ENCODE results near the gene DDX39A. TPM values are rescaled to one million over a fixed set of nuclear protein-coding genes. Genes with fewer than 3 reads are reported as not detected.

DDX39A gene
- total RNA-seq, 1 experiment from 2014 or later: 117 TPM

DNA sequence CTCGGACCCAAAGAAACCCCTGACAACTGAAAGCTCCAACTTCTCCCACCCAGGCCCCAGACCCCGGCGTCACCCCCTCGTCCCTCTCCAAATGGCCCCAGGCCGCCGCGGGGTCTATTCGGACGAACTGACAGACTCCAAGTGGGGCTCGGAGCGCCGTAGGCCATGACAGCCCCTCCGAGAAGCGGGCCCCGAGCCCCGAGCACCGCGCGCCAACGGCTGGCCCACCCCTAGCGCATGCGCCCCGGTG lies 360 bp downstream of the DDX39A start:
- Histone ChIP-seq H3K36me3 (ENCODE audit: control insufficient read depth, insufficient read depth, low read length) (peaks cover 2% of the 10 kb centered on the region; the same call in 1 of the 2 replicates), H3K4me3 (ENCODE audit: low read depth in 2 of 2, low read length in 2 of 2) (peak overlapping the region; percentile 76 to 85), H3K27ac (ENCODE audit: low read length) (peak overlapping the region; percentile 86), H3K27me3 (ENCODE audit: control insufficient read depth, insufficient read depth, low read length) (no peaks in the 10 kb centered on the region), H3K4me1 (ENCODE audit: control insufficient read depth, insufficient read depth, low read length) (peaks cover 16% of the 10 kb centered on the region), H3K9me3 (ENCODE audit: control insufficient read depth, insufficient read depth, low read depth, low read length) (no peaks in the 10 kb centered on the region)
- ChIA-PET CTCF (no interaction called here), POLR2A (no interaction called here)
- ATAC-seq: peak; percentile 82
- no peak for DNase-seq (ENCODE audit: low read depth, low spot score)
- intact Hi-C loops (cut with micrococcal nuclease; ENCODE audit: unreplicated experiment): no loop called here
- TF ChIP-seq, protein P1, sequence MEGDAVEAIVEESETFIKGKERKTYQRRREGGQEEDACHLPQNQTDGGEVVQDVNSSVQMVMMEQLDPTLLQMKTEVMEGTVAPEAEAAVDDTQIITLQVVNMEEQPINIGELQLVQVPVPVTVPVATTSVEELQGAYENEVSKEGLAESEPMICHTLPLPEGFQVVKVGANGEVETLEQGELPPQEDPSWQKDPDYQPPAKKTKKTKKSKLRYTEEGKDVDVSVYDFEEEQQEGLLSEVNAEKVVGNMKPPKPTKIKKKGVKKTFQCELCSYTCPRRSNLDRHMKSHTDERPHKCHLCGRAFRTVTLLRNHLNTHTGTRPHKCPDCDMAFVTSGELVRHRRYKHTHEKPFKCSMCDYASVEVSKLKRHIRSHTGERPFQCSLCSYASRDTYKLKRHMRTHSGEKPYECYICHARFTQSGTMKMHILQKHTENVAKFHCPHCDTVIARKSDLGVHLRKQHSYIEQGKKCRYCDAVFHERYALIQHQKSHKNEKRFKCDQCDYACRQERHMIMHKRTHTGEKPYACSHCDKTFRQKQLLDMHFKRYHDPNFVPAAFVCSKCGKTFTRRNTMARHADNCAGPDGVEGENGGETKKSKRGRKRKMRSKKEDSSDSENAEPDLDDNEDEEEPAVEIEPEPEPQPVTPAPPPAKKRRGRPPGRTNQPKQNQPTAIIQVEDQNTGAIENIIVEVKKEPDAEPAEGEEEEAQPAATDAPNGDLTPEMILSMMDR (IDR thresholded peaks at IDR 0.05): no peak
- TF ChIP-seq, protein P2, sequence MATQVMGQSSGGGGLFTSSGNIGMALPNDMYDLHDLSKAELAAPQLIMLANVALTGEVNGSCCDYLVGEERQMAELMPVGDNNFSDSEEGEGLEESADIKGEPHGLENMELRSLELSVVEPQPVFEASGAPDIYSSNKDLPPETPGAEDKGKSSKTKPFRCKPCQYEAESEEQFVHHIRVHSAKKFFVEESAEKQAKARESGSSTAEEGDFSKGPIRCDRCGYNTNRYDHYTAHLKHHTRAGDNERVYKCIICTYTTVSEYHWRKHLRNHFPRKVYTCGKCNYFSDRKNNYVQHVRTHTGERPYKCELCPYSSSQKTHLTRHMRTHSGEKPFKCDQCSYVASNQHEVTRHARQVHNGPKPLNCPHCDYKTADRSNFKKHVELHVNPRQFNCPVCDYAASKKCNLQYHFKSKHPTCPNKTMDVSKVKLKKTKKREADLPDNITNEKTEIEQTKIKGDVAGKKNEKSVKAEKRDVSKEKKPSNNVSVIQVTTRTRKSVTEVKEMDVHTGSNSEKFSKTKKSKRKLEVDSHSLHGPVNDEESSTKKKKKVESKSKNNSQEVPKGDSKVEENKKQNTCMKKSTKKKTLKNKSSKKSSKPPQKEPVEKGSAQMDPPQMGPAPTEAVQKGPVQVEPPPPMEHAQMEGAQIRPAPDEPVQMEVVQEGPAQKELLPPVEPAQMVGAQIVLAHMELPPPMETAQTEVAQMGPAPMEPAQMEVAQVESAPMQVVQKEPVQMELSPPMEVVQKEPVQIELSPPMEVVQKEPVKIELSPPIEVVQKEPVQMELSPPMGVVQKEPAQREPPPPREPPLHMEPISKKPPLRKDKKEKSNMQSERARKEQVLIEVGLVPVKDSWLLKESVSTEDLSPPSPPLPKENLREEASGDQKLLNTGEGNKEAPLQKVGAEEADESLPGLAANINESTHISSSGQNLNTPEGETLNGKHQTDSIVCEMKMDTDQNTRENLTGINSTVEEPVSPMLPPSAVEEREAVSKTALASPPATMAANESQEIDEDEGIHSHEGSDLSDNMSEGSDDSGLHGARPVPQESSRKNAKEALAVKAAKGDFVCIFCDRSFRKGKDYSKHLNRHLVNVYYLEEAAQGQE (IDR thresholded peaks at IDR 0.05; ENCODE audit: insufficient read depth in 1 of 2, low read depth in 2 of 2, low read length in 1 of 2): no peak
- TF ChIP-seq POLR2AphosphoS5 (IDR thresholded peaks at IDR 0.05; ENCODE audit: low read depth, low read length) (no peak), SIN3A (IDR thresholded peaks at IDR 0.05; ENCODE audit: borderline replicate concordance, insufficient read depth, low read depth, low read length) (0 out of 2 replicates have a peak, but pooled peaks have one; percentile 89), TCF7L2 (IDR thresholded peaks at IDR 0.05; ENCODE audit: low read depth, low read length) (no peak)
- BruUV-seq (replicated peaks): TSS peak; percentile 79
- in situ Hi-C loops (cut with HindIII; ENCODE audit: low pct_unique_long_range_greater_than_20kb, low sequenced_read_pairs): no loop called here

DNA sequence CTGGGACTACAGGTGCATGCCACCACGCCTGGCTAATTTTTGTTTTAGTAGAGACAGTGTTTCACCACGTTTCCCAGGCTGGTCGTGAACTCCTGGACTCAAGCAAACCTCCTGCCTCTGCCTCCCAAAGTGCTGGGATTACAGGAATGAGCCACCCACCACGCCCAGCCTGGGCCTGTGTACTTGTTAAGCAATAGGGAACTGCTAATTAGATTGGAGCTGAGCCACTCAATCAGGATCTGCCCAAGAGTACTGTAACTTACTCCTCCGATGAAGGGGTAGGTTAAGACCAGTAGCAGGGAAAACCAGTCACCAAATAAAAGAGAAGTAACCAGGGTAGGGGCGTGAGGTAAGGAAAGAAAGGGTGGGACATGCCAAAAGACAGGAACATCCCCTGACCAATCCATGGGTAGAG lies 2.3 kb downstream of the DDX39A start:
- peaks cover 2% of the 10 kb centered on the region; the same call in 1 of the 2 replicates for H3K36me3 ChIP-seq (ENCODE audit: control insufficient read depth, insufficient read depth, low read length)
- no TSS peak for BruUV-seq (replicated peaks)
- H3K27me3 ChIP-seq (ENCODE audit: control insufficient read depth, insufficient read depth, low read length): no peaks in the 10 kb centered on the region
- CTCF ChIA-PET: no interaction called here
- intact Hi-C loops (cut with micrococcal nuclease; ENCODE audit: unreplicated experiment): no loop called here
- POLR2A ChIA-PET: no interaction called here
- H3K9me3 ChIP-seq (ENCODE audit: control insufficient read depth, insufficient read depth, low read depth, low read length): no peaks in the 10 kb centered on the region
- DNase-seq (ENCODE audit: low read depth, low spot score): no peak
- H3K4me3 ChIP-seq (ENCODE audit: low read depth in 2 of 2, low read length in 2 of 2): peak overlapping the region; percentile 76 to 85
- H3K27ac ChIP-seq (ENCODE audit: low read length): peak overlapping the region; percentile 86
- peaks cover 20% of the 10 kb centered on the region for H3K4me1 ChIP-seq (ENCODE audit: control insufficient read depth, insufficient read depth, low read length)
- no peak for ATAC-seq
- in situ Hi-C loops (cut with HindIII; ENCODE audit: low pct_unique_long_range_greater_than_20kb, low sequenced_read_pairs): no loop called here
- TF ChIP-seq POLR2AphosphoS5 (IDR thresholded peaks at IDR 0.05; ENCODE audit: low read depth, low read length) (no peak), SIN3A (IDR thresholded peaks at IDR 0.05; ENCODE audit: borderline replicate concordance, insufficient read depth, low read depth, low read length) (no peak), TCF7L2 (IDR thresholded peaks at IDR 0.05; ENCODE audit: low read depth, low read length) (no peak)
- TF ChIP-seq, protein P1 (IDR thresholded peaks at IDR 0.05): no peak
- TF ChIP-seq, protein P2 (IDR thresholded peaks at IDR 0.05; ENCODE audit: insufficient read depth in 1 of 2, low read depth in 2 of 2, low read length in 1 of 2): no peak

Data from Panc1 (cell line).